ENCODE results near the gene EIF5B. TPM values are rescaled to one million over a fixed set of nuclear protein-coding genes. Genes with fewer than 3 reads are reported as not detected.
A peak's percentile ranks its signal among the peaks of the same experiment; 100 is the strongest.

Gene EIF5B
- polyA plus RNA-seq, 5 donors, result 56.7 to 69.3 (median 64.3) TPM

- no peak for DNase-seq
Observed at GRCh38 chr2:99406137-99406536, 68.9 kb downstream of the EIF5B start.

- DNase-seq, result no peak
Observed at GRCh38 chr2:99410276-99410675, 73.1 kb downstream of the EIF5B start.

GRCh38 chr2:99414566-99414965 is 77.4 kb downstream of the EIF5B start:
- no peak for DNase-seq

- no peak for DNase-seq
Observed at GRCh38 chr2:99417396-99417795, 80.2 kb downstream of the EIF5B start.

- DNase-seq, result no peak
Observed at GRCh38 chr2:99420031-99420430, 82.8 kb downstream of the EIF5B start.

- no peak for DNase-seq
Observed at GRCh38 chr2:99420751-99421299, 83.6 kb downstream of the EIF5B start.

GRCh38 chr2:99421469-99421868 is 84.3 kb downstream of the EIF5B start:
- peak; percentile 31 to 51 for DNase-seq

- DNase-seq, result no peak
Observed at GRCh38 chr2:99422599-99422998, 85.4 kb downstream of the EIF5B start.

- no peak for DNase-seq
Observed at GRCh38 chr2:99424371-99424770, 87.2 kb downstream of the EIF5B start.

GRCh38 chr2:99425022-99425421 is 87.8 kb downstream of the EIF5B start:
- peak; percentile 45 to 64 for DNase-seq

- no peak for DNase-seq
Observed at GRCh38 chr2:99430614-99431291, 93.6 kb downstream of the EIF5B start.

GRCh38 chr2:99431587-99432275 is 94.5 kb downstream of the EIF5B start:
- no peak for DNase-seq

- DNase-seq, result no peak
Observed at GRCh38 chr2:99433340-99433739, 96.2 kb downstream of the EIF5B start.

GRCh38 chr2:99436874-99437273 is 99.7 kb downstream of the EIF5B start:
- no peak for DNase-seq

- no peak for DNase-seq
Observed at GRCh38 chr2:99439971-99440505, 102.8 kb downstream of the EIF5B start.

GRCh38 chr2:99442837-99443236 is 105.6 kb downstream of the EIF5B start:
- DNase-seq, result no peak

- DNase-seq, result no peak
Observed at GRCh38 chr2:99444222-99444621, 107.0 kb downstream of the EIF5B start.

GRCh38 chr2:99445065-99445464 is 107.9 kb downstream of the EIF5B start:
- no peak for DNase-seq

- no peak for DNase-seq
Observed at GRCh38 chr2:99448556-99448955, 111.4 kb downstream of the EIF5B start.

- no peak for DNase-seq
Observed at GRCh38 chr2:99450199-99450598, 113.0 kb downstream of the EIF5B start.

All from right lung (tissue), 5 donors.